Measurements from ENCODE around the gene MIPOL1. TPM values are rescaled to one million over a fixed set of nuclear protein-coding genes. Genes with fewer than 3 reads are reported as not detected.

The MIPOL1 gene
- total RNA-seq, 6 experiments from 2014 or later, result 6.5 to 7.7 (median 6.8) TPM

DNA sequence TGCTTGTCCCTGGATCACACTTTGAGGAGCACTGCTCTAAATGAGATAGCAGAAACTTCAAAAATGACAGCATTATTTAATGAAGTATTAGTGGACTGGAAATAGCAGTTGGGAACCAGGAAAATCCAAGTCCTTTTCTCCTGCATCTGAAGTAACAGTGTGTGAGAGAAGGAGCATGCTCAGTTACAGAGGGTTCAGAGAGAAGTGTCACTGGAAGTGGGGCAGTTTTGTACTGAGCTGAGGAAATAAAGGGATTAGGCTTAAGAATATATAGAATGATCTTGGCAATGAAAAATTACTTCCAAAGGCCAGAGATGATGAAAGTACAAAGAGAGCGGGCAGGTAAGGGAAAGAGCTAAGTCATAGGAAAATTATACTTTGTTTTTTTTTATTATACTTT, 130.9 kb downstream of the MIPOL1 start:
- Mint-ChIP-seq H3K9me3 (peaks cover 7% of the 10 kb centered on the region), H3K36me3 (ENCODE audit: low read depth) (peaks cover 13% of the 10 kb centered on the region), H3K27me3 (ENCODE audit: insufficient read depth) (no peaks in the 10 kb centered on the region), H3K4me3 (no peak overlapping the region), H3K27ac (no peak overlapping the region), H3K4me1 (ENCODE audit: low read depth) (no peaks in the 10 kb centered on the region)
- DNase-seq, result no peak
- TF ChIP-seq, protein P1, sequence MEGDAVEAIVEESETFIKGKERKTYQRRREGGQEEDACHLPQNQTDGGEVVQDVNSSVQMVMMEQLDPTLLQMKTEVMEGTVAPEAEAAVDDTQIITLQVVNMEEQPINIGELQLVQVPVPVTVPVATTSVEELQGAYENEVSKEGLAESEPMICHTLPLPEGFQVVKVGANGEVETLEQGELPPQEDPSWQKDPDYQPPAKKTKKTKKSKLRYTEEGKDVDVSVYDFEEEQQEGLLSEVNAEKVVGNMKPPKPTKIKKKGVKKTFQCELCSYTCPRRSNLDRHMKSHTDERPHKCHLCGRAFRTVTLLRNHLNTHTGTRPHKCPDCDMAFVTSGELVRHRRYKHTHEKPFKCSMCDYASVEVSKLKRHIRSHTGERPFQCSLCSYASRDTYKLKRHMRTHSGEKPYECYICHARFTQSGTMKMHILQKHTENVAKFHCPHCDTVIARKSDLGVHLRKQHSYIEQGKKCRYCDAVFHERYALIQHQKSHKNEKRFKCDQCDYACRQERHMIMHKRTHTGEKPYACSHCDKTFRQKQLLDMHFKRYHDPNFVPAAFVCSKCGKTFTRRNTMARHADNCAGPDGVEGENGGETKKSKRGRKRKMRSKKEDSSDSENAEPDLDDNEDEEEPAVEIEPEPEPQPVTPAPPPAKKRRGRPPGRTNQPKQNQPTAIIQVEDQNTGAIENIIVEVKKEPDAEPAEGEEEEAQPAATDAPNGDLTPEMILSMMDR (IDR thresholded peaks at IDR 0.05), result no peak

DNA sequence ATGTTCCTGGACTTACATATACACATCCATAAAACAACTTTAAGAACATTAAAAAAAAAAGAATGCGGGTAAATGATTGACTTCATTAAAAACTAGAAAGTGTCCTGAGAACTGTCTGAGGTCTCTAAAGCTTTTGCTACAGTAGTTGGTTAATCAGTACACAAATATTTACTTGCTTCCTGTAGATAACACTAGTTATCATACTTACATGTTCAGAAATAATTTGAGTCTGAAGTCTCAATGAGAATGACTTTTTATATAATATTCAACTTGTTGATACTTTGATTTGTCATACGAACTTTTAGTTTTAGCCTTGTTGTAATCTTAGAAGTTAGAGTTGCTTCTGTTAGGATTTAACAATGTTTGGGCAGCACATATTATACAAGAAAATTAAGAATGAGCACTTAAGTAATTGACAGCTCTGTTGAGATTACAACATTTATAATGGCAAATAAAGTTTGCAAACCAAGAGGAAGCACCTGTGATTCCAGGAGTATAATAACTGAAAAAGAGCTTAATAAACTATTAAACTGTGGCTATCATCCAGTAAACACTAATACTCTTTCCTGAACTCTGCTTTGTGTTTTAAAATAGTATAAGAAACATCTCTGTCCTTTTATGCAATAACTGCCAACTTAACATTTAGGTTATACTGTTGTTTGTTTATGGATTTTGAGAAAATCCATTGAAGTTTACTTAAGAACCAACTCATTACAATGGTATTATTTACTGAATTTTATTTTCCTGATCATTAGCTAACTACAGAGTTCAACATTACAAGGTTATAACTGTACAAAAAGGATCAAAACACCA, 131.7 kb downstream of the MIPOL1 start:
- Mint-ChIP-seq H3K4me1 (ENCODE audit: low read depth) (no peaks in the 10 kb centered on the region), H3K9me3 (peaks cover 7% of the 10 kb centered on the region), H3K27me3 (ENCODE audit: insufficient read depth) (no peaks in the 10 kb centered on the region), H3K27ac (no peak overlapping the region), H3K4me3 (no peak overlapping the region), H3K36me3 (ENCODE audit: low read depth) (peaks cover 13% of the 10 kb centered on the region)
- no peak for DNase-seq
- TF ChIP-seq, protein P1 (IDR thresholded peaks at IDR 0.05), result no peak

DNA sequence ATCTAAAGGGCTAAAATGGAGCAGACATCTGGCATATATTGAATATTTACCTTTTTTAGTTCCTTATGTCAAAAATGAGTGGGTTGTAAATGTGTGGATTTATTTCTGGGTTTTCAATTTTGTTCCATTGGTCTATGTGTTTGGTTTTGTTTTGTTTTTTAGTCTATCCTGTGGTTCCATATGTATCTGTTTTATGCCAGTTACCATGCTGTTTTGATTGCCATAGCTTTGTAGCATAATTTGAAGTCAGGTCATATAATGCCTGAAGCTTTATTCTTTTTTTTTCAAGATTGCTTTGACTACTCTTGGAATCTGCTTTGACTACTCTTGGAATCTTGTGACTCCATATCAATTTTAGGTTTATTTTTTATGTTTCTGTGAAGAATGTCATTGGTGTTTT, 133.2 kb downstream of the MIPOL1 start:
- Mint-ChIP-seq H3K27me3 (ENCODE audit: insufficient read depth) (no peaks in the 10 kb centered on the region), H3K36me3 (ENCODE audit: low read depth) (peaks cover 13% of the 10 kb centered on the region), H3K4me3 (no peak overlapping the region), H3K9me3 (peaks cover 7% of the 10 kb centered on the region), H3K4me1 (ENCODE audit: low read depth) (no peaks in the 10 kb centered on the region), H3K27ac (no peak overlapping the region)
- no peak for DNase-seq
- TF ChIP-seq, protein P1 (IDR thresholded peaks at IDR 0.05), result no peak

DNA sequence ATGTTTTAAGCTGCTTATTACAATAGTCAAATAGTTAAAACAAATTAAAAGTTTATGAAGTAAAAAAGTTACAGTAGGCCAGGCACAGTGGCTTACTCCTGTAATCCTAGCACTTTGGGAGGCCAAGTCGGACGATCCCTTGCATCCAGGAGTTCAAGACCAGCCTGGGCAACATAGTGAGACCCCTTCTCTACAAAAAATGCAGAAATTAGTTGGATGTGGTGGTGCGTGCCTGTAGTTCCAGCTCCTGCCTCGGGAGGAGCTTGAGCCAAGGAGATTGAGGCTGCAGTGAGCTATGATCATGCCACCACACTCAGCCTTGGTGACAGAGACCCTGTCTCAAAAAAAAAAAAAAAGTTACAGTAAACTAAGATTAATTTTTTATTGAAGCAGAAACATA, 142.6 kb downstream of the MIPOL1 start:
- Mint-ChIP-seq H3K4me3 (no peak overlapping the region), H3K9me3 (no peaks in the 10 kb centered on the region), H3K36me3 (ENCODE audit: low read depth) (no peaks in the 10 kb centered on the region), H3K27ac (no peak overlapping the region), H3K4me1 (ENCODE audit: low read depth) (0 out of 2 replicates have a peak, but pooled peaks cover 6% of the 10 kb centered on the region), H3K27me3 (ENCODE audit: insufficient read depth) (no peaks in the 10 kb centered on the region)
- no peak for DNase-seq
- TF ChIP-seq, protein P1 (IDR thresholded peaks at IDR 0.05), result peak; percentile 22; the same call in 1 of the 2 replicates

DNA sequence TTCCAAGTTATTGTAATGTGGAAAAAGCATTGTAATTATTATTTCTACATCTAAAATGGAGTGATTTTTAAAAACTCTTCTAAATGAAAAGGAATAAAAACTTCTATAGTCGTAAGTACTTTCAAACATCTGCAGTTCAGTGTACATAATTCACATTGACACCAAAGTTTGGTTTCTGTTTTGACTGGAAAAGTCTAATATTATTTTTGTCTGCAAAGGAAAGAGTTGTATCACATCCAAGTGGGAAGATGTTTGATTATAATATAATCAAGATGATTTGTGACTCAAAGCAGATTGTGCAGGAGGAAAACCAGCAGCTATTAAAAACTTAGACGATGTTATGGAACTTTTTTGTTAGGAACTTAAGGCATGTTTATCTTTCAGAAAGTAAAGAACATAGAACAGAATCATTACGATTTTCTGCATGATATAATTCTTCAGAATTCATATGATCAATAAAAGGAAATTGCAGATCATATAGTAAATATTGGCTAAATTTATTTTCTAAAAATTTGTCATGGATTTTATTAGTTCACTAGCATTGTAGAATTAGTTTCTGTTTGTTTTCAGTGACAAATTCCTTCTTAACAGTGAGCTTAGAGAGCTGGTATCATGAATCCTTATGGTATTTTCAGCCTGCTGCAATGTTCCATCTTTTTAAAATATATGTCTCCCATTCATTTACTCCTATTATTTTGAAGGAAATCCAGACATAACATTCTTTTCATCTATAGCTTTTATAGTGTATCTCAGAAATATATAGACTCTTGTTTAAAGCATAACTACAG, 145.8 kb downstream of the MIPOL1 start:
- Mint-ChIP-seq H3K4me3 (peak overlapping the region; percentile 8; the same call in 1 of the 2 replicates), H3K27ac (no peak overlapping the region), H3K27me3 (ENCODE audit: insufficient read depth) (no peaks in the 10 kb centered on the region), H3K4me1 (ENCODE audit: low read depth) (0 out of 2 replicates have a peak, but pooled peaks cover 6% of the 10 kb centered on the region), H3K36me3 (ENCODE audit: low read depth) (no peaks in the 10 kb centered on the region), H3K9me3 (no peaks in the 10 kb centered on the region)
- DNase-seq, result no peak
- TF ChIP-seq, protein P1 (IDR thresholded peaks at IDR 0.05), result no peak

Measured in HFFc6 (cell line).